ENCODE measurements around the gene ZBTB7A. TPM values are rescaled to one million over a fixed set of nuclear protein-coding genes. Genes with fewer than 3 reads are reported as not detected.
A peak's percentile ranks its signal among the peaks of the same experiment; 100 is the strongest.

Gene ZBTB7A
- total and polyA plus RNA-seq, 2 experiments from 2014 or later = 18.6 to 20.5 TPM

- H3K27me3 ChIP-seq = no peaks in the 10 kb centered on the region
- no peak overlapping the region for H3K4me3 ChIP-seq
- DNase-seq (ENCODE audit: low read depth in 1 of 2, low spot score in 1 of 2) = no peak
- no peak overlapping the region for H3K27ac ChIP-seq
- no peak for TF ChIP-seq CTCF (IDR thresholded peaks at IDR 0.05; ENCODE audit: low read depth, low read length)
- H3K4me1 ChIP-seq (ENCODE audit: low read depth) = no peaks in the 10 kb centered on the region
- H3K36me3 ChIP-seq = peaks cover 17% of the 10 kb centered on the region
- H3K9me3 ChIP-seq (ENCODE audit: low read depth) = no peaks in the 10 kb centered on the region
Observed at GRCh38 chr19:4052993-4053422, 13.7 kb downstream of the ZBTB7A start.

DNA sequence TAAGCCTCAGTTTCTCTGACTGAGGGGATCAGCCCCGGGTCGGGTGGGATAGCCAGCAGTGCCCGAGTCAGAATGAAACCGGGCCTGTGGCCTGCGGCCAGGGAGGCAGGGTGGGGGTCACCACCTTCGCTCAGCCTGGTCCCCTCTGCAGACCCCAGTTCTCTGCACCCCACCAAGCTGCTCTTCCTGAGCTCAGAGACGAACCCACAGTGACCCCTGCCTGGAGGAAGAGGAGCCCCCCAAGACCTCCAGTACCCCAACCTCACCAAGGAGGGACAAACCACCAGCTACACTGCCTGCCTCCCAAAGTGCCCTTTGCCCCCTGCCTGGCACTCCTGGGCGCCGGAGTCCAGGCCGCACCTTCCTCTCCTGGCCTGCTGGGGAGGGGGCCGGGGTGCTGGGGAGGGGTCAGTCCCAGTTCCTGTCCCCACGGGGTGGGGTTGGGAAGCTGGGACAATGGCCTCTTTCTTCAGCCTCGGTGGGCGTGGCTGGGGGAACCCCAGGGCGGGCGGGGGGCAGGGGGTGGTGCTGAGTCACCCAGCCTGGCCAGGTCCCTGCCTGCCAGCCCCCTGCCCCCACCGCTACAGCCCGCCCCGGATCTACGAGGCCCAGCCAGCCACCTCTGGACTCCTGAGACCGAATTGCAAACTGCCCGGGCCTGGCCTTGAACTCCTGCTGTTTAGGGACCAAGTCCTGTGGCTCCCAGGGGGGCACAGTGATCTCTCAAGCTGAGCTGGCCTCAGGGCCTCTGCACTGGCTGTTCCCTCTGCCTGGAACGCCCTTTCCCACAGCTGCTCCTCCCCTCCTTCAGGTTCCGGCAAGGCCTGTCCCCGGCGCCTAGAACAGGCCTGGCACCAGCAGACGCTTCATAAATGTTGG is 14.3 kb downstream of the ZBTB7A start:
- no peak for TF ChIP-seq CTCF (IDR thresholded peaks at IDR 0.05; ENCODE audit: low read depth, low read length)
- Histone ChIP-seq H3K27ac (no peak overlapping the region), H3K4me1 (ENCODE audit: low read depth) (no peaks in the 10 kb centered on the region), H3K27me3 (no peaks in the 10 kb centered on the region), H3K36me3 (peaks cover 18% of the 10 kb centered on the region), H3K4me3 (no peak overlapping the region), H3K9me3 (ENCODE audit: low read depth) (no peaks in the 10 kb centered on the region)
- DNase-seq (ENCODE audit: low read depth in 1 of 2, low spot score in 1 of 2) = peak in 1 of 2 donors; percentile 48

DNA sequence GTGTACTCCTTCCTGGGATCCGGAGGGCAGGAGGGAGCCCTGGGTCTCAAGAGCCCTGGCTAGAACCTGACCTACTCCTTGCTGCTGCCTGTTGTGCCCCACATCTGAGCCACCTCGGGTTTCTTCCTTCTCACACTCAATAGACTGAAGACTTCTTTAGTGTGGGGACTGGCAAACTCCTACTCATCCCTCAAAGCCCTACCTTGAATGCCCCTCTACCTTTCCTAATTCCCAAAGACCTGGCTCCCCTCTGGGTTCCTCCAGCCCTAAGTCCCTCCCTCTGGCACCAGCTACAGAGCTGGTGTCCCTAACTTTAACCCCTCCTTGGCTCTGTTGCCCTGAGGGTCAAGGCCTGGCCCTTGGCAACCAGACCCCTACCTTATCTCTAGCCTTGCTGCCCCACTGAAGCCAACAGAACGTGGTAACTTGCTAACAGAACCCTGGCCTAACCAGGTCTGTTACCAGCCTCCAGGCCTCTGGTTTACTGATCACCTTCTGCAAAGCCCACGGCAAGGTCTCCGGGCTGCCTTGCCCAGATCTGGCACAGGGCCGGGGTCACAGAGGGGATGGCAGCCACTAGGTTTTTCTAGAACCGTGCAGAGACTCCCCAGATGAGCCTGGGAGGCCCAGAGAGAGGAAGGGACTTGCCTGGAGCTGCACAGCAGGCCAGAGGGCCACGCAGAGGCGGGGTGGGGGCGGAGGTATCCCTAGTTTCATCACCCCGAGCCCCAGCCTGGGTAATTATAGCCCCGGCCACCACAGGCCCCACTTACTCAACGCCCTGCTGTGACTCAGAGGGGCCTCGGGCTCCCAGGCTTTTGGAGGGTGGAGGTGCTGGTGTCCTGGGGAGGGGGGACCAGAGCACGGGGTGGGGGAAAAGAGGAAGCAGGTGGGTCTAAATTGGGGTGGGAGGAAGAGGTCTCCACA is 15.3 kb downstream of the ZBTB7A start:
- Histone ChIP-seq H3K4me3 (no peak overlapping the region), H3K36me3 (peaks cover 20% of the 10 kb centered on the region), H3K9me3 (ENCODE audit: low read depth) (no peaks in the 10 kb centered on the region), H3K27me3 (no peaks in the 10 kb centered on the region), H3K27ac (no peak overlapping the region), H3K4me1 (ENCODE audit: low read depth) (no peaks in the 10 kb centered on the region)
- peak in 1 of 2 donors; percentile 54 for DNase-seq (ENCODE audit: low read depth in 1 of 2, low spot score in 1 of 2)
- no peak for TF ChIP-seq CTCF (IDR thresholded peaks at IDR 0.05; ENCODE audit: low read depth, low read length)

DNA sequence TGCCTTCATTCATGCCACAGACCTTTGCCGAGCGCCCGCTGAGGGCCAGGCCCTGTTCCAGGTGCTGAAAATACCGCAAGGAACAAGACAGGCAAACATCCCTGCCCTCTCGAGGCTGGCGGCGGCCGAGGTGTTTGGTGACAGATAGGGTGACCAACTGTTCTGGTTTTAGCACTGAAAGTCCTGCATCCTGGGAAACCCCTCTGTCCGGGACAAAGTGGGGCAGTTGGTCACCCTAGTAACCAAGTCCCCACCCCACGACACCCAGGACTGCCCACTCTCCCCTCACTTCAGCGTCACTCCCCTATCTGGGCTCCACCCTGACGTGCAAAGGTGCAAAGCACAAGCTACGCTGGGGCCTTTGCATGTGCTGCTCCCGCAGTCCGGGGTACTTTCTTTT is 17.3 kb downstream of the ZBTB7A start:
- H3K36me3 ChIP-seq = peaks cover 14% of the 10 kb centered on the region
- H3K4me3 ChIP-seq = no peak overlapping the region
- peak in 1 of 2 donors; percentile 44 for DNase-seq (ENCODE audit: low read depth in 1 of 2, low spot score in 1 of 2)
- H3K9me3 ChIP-seq (ENCODE audit: low read depth) = no peaks in the 10 kb centered on the region
- no peaks in the 10 kb centered on the region for H3K4me1 ChIP-seq (ENCODE audit: low read depth)
- H3K27me3 ChIP-seq = no peaks in the 10 kb centered on the region
- no peak overlapping the region for H3K27ac ChIP-seq
- TF ChIP-seq CTCF (IDR thresholded peaks at IDR 0.05; ENCODE audit: low read depth, low read length) = no peak

- Histone ChIP-seq H3K36me3 (peaks cover 5% of the 10 kb centered on the region), H3K9me3 (ENCODE audit: low read depth) (no peaks in the 10 kb centered on the region), H3K4me1 (ENCODE audit: low read depth) (no peaks in the 10 kb centered on the region), H3K27me3 (no peaks in the 10 kb centered on the region), H3K4me3 (no peak overlapping the region), H3K27ac (no peak overlapping the region)
- TF ChIP-seq CTCF (IDR thresholded peaks at IDR 0.05; ENCODE audit: low read depth, low read length) = no peak
- DNase-seq (ENCODE audit: low read depth in 1 of 2, low spot score in 1 of 2) = no peak
Observed at GRCh38 chr19:4046946-4047683, 19.6 kb downstream of the ZBTB7A start.
